Effector memory CD8-positive, alpha-beta T cell (primary cell): ENCODE measurements around the gene LRRC42.

ENCODE experiments used
- ATAC-seq: fragments of 150-1000 bp; cut with Tn5 transposase; replicated peaks from 2 replicates; pipeline ENCODE4 v1.10.0; 2021; ENCODE audit warnings: mild to moderate bottlenecking, moderate library complexity
- DNase-seq, 3 experiments: peaks; one replicate each; pipeline ENCODE4 v3.0.0; 2021
- H3K27ac Mint-ChIP-seq, 2 donors: one replicate each; pipeline ENCODE4 v1.8.0; 2022; ENCODE audit warnings: mild to moderate bottlenecking in 2 of 2, mixed read lengths in 2 of 2, moderate library complexity in 2 of 2
- H3K27me3 Mint-ChIP-seq, 2 donors: one replicate each; pipeline ENCODE4 v1.8.0; 2022; ENCODE audit warnings: mixed read lengths in 2 of 2
- H3K36me3 Mint-ChIP-seq: one replicate; pipeline ENCODE4 v1.8.0; 2022; ENCODE audit warnings: mild to moderate bottlenecking, moderate library complexity, mixed read lengths; ENCODE audit not compliant: insufficient read depth
- H3K4me1 Mint-ChIP-seq, 2 donors: one replicate each; pipeline ENCODE4 v1.8.0; 2022; ENCODE audit warnings: low read depth in 2 of 2, mixed read lengths in 2 of 2
- H3K4me3 Mint-ChIP-seq, 2 donors: one replicate each; pipeline ENCODE4 v1.8.0; 2022; ENCODE audit warnings: mild to moderate bottlenecking in 2 of 2, mixed read lengths in 2 of 2, moderate library complexity in 2 of 2
- H3K9me3 Mint-ChIP-seq, 2 donors: one replicate each; pipeline ENCODE4 v1.8.0; 2022; ENCODE audit warnings: mixed read lengths in 2 of 2

The LRRC42 gene

DNA sequence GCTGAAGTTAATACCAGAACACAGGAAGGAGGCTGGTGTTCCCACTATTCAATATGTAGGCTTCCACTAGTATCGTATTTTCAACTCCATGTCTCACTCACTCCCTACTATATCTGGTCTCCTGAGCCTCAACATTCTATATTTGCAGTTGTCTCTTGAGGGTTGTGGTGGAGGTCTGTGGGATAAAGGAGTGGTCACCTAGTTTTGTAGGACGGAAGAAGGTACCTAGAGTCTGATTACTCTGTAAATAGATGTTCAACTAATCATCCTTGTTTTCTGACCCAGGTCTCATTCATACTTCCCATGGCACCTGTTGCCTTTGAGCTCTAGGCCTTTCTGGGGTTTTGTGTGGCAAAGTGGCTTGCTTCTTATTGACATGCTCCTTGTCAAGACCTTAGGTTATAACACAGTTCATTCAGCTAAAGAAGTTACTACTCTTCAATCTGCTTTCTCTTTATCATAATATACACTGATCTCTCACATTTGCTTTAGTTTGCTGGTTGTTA is 18.7 kb upstream of the LRRC42 start:
- H3K9me3 Mint-ChIP-seq: no peaks in the 10 kb centered on the region

DNA sequence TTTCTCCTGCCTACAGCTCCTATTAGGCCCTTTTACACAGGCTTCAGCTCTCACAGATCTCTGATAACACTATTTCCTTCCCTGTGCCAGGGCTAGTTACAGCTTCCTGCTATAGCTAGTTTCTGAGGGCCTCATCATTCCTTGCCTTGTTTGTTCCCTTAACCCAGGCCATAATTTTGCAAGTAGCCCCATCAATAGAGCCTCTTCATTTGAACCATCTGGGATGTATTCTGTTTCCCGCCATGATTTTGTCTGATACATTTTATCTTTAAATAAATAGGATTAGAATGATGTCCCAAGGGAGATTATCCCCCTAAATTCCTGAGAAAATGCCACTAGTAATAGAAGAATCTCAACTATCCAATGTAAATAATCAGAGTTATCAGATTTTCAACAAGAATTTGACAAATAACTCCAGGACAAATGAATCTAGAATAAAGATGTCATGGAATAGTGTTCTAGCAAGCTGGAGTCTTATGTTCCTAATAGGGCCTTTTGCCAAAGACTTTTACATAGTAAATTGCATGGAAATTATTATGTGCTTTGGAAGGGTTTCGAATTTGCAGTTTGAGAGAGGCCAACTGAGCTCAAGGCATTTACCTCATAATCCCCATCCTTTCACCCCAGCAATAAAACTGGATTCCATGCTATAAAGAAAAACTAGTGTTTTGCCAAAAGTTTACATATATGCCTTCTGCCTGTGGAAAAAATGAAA is 16.7 kb upstream of the LRRC42 start:
- H3K4me3 Mint-ChIP-seq: no peak overlapping the region
- ATAC-seq: no peak
- no peaks in the 10 kb centered on the region for H3K9me3 Mint-ChIP-seq
- peaks cover 3 to 7% of the 10 kb centered on the region in 2 donors for H3K4me1 Mint-ChIP-seq
- peaks cover 38% of the 10 kb centered on the region for H3K36me3 Mint-ChIP-seq
- no peak for DNase-seq
- H3K27me3 Mint-ChIP-seq: no peaks in the 10 kb centered on the region
- peak overlapping the region; percentile 76 to 81 for H3K27ac Mint-ChIP-seq

More for the DNA sequence above, 18.7 kb upstream of the LRRC42 start:
- DNase-seq (no peak), ATAC-seq (no peak)
- H3K4me1 Mint-ChIP-seq: peaks cover 3 to 7% of the 10 kb centered on the region in 2 donors
- no peak overlapping the region for H3K4me3 Mint-ChIP-seq
- no peaks in the 10 kb centered on the region for H3K27me3 Mint-ChIP-seq
- H3K27ac Mint-ChIP-seq: peak overlapping the region in 1 of 2 donors; percentile 29
- peaks cover 53% of the 10 kb centered on the region for H3K36me3 Mint-ChIP-seq

DNA sequence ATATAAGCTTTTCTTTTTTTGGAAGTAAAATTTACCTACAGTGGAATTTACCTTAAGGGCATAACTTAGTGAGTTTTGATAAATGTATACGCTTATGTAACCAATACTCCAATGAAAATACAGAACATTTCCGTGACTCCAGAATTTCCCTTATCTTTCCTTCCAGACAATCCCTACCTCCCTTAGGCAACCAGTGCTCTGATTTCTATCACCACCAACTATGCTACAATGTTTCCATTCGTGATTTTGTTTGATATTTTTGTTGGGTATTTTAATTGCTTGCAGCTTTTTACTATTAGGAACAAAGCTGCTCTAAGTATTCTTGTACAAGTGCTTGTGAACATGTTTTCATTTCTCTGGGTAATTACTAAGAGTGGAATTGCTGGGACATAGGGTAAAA is 15.2 kb upstream of the LRRC42 start:
- no peak for DNase-seq
- no peaks in the 10 kb centered on the region for H3K27me3 Mint-ChIP-seq
- ATAC-seq: no peak
- peaks cover 29% of the 10 kb centered on the region for H3K36me3 Mint-ChIP-seq
- H3K9me3 Mint-ChIP-seq: no peaks in the 10 kb centered on the region
- H3K27ac Mint-ChIP-seq: no peak overlapping the region
- no peak overlapping the region for H3K4me3 Mint-ChIP-seq
- H3K4me1 Mint-ChIP-seq: peaks cover 3 to 7% of the 10 kb centered on the region in 2 donors

DNA sequence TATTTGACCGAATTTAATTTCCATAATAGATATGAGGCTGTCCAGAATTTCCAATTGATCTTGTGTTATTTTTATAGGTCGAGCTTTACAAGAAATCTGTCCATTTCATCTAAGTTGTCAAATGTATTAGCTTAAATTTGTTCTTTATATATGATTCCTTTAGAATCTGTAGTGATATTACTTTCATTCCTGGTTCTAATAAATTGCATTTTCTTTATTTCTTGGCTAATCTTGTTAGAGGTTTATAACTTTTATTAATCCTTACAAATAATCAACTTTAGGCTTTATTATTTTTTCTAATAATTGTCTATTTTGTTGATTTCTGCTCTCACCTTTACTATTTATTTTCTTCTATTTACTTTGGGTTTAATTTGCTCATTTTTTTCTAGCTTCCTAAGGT is 14.6 kb upstream of the LRRC42 start:
- Mint-ChIP-seq H3K4me3 (no peak overlapping the region), H3K4me1 (peaks cover 3 to 7% of the 10 kb centered on the region in 2 donors), H3K9me3 (no peaks in the 10 kb centered on the region), H3K36me3 (peaks cover 27% of the 10 kb centered on the region), H3K27me3 (no peaks in the 10 kb centered on the region), H3K27ac (no peak overlapping the region)
- DNase-seq: no peak
- ATAC-seq: no peak

DNA sequence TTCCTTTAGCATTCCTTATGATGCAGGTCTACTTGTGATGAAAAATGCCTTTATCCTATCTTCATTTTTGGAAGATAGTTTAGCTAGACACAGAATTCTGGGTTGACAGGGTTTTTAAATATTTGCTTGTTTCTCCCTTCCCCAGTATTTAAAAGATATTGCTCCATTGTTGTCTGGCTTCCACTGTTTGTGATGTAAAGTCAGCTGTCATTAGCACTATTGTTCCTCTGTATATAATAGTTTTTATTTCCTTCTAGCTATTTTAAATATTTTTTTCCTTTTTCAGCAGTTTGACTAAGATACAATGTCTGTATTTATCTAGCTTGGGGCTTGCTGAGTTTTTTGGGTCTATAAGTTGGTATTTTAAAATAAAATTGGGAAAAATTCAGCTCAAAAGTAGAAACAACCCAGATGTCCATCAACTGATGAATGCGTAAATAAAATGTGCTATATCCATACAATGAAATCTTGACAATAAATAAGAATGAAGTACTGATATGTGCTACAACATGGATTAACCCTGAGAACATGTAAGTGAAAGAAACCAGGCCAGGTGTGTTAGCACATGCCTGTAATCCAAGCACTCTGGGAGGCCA is 11.9 kb upstream of the LRRC42 start:
- ATAC-seq: no peak
- no peaks in the 10 kb centered on the region for H3K27me3 Mint-ChIP-seq
- peaks cover 32% of the 10 kb centered on the region for H3K36me3 Mint-ChIP-seq
- no peaks in the 10 kb centered on the region for H3K9me3 Mint-ChIP-seq
- H3K4me1 Mint-ChIP-seq: peaks cover 0 to 9% of the 10 kb centered on the region in 2 donors
- no peak overlapping the region for H3K27ac Mint-ChIP-seq
- no peak for DNase-seq
- H3K4me3 Mint-ChIP-seq: no peak overlapping the region

DNA sequence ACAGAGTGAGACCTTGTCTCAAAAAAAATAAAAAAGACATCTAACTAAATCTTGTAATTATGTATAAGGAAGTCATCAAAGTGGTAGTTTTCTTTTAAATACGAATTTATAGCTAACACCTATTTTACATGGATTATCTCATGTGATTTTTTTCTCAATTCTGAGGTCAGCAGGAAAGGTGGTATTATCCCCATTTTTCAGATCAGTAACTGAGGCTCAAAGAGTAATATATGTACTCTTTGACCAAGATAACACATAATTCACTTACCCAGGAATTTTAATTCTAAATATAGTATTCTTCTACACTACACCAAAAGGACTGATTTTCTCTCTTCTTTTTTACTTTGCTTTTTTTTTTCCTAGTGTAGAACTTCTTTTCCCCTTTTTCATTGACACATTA is 9.7 kb upstream of the LRRC42 start:
- DNase-seq (no peak), ATAC-seq (no peak)
- Mint-ChIP-seq H3K36me3 (peaks cover 30% of the 10 kb centered on the region), H3K4me3 (no peak overlapping the region), H3K27me3 (no peaks in the 10 kb centered on the region), H3K4me1 (peaks cover 2 to 18% of the 10 kb centered on the region in 2 donors), H3K27ac (peak overlapping the region in 1 of 2 donors; percentile 20), H3K9me3 (no peaks in the 10 kb centered on the region)

DNA sequence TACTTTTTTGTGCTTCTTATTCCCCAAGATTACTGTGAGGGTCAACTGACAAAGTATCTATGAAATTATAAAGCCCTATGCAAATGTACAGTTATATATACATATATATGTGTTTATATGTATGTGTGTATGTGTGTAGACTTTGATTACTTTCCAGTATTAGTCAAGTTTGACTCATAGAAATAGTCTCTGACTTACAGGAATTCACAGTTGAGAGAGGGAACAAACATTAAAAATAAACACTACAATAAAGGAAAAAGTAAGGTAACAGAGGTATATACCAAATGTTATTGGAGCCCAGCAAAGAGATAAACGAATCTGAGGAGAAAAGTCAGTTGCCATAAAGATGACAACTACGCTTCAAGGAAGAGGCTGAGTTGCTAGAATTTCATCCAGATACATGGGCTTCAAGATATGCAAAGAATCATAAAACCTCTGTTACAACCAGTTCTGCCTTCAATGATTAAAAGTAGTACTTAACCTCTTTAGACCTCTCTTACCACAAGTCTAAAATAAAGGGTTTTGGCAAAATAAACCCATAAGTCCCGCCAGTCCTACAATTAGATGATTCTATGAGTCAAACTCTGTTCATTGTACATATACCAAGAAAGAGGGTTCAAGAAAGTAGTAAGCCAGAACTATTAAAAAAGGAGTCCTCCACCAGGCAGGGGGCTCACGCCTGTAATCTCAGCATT is 7.9 kb upstream of the LRRC42 start:
- DNase-seq (no peak), ATAC-seq (no peak)
- Mint-ChIP-seq H3K9me3 (no peaks in the 10 kb centered on the region), H3K4me3 (no peak overlapping the region), H3K4me1 (peaks cover 9 to 28% of the 10 kb centered on the region in 2 donors), H3K36me3 (peaks cover 30% of the 10 kb centered on the region), H3K27ac (no peak overlapping the region), H3K27me3 (no peaks in the 10 kb centered on the region)

DNA sequence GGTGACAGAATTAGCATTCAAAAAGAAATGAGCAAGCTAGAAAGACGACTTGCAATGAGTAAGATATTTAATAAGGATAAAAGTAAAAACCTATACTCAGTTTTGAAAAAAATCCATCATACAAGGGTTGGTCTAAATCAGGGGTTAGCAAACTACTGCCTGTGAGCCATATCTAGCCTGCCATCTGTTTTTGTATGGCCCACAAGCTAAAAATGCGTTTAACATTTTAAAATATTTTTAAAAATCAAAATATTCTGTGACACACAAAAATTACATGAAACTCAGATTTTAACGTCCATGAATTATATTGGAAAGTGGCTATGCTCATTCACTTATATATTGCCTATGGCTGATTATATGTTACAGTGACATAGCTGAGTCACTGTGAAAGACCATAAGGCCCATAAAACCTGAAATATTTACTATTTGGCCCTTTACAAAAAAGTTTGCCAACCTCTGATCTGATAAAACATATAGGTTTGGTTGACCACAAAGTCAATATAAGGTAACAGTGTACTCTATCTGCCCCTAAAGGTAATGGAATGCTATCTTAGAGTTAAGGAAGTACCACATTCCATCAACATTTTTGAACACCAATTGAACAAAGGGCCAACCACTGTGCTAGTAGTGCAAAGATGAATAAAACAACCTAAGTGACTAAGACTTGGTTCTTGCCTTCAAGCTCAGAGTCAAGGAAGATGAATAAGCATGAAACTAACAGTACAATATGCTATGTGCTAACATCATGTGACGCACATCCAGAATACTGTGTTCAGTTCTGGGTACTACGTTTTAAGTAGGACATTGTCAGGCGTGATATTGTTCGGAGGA is 3.8 kb upstream of the LRRC42 start:
- DNase-seq: no peak
- H3K27ac Mint-ChIP-seq: no peak overlapping the region
- H3K9me3 Mint-ChIP-seq: no peaks in the 10 kb centered on the region

DNA sequence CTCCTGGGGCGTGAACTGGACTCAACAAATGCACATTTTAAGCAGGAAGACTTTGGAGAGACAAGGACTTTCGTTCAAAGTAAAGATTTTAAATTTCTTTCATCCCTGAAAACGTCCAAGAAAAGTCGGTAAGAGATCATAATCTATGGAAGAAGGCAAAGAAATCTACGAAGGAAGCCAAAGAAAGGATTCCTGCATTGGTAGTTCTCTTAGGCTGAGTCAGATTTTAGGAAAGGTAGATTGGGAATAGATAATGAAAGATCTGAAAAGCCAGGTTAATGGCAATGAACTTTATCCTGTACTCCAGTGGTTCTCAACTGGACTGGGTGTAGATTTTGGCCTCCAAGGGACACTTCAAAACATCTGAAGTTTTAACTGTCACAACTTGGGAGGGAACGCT is 3.1 kb upstream of the LRRC42 start:
- no peak overlapping the region for H3K27ac Mint-ChIP-seq
- H3K4me3 Mint-ChIP-seq: peak overlapping the region in 1 of 2 donors; percentile 98
- ATAC-seq: no peak
- H3K4me1 Mint-ChIP-seq: peaks cover 32 to 50% of the 10 kb centered on the region in 2 donors
- no peaks in the 10 kb centered on the region for H3K9me3 Mint-ChIP-seq
- no peak for DNase-seq
- peaks cover 23% of the 10 kb centered on the region for H3K36me3 Mint-ChIP-seq
- no peaks in the 10 kb centered on the region for H3K27me3 Mint-ChIP-seq

More for the DNA sequence above, 3.8 kb upstream of the LRRC42 start:
- Mint-ChIP-seq H3K4me1 (peaks cover 30 to 54% of the 10 kb centered on the region in 2 donors), H3K27me3 (no peaks in the 10 kb centered on the region), H3K4me3 (peak overlapping the region in 1 of 2 donors; percentile 98), H3K36me3 (peaks cover 30% of the 10 kb centered on the region)
- no peak for ATAC-seq

DNA sequence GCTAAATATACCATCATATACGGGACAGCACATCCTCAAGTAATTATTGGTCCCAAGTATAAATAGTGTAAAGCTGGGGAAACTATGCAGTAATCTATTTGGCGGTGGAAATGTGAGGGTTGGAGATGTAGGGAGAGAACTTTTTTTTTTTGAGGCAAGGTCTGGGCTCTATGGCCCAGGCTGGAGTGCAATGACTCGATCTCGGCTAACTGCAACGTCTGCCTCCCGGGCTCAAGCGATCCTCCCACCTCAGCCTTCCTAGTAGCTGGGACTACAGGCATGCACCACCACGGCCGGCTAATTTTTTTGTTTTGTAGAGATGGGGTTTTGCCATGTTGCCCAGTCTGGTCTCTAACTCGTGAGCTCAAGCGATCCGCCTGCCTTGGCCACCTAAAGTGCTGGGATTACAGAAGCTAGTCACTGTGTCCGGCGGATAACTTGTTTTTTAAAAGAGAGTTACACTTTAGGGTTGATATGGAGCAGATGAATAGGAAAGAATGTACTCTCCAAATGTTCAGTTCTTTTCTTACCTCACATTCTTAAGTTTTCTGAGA is 2.6 kb upstream of the LRRC42 start:
- H3K27ac Mint-ChIP-seq: peak overlapping the region; percentile 71 to 96
- ATAC-seq (no peak), DNase-seq (no peak)
- peaks cover 18% of the 10 kb centered on the region for H3K36me3 Mint-ChIP-seq
- H3K4me3 Mint-ChIP-seq: peak overlapping the region; percentile 93 to 98
- no peaks in the 10 kb centered on the region for H3K9me3 Mint-ChIP-seq
- H3K27me3 Mint-ChIP-seq: no peaks in the 10 kb centered on the region
- H3K4me1 Mint-ChIP-seq: peaks cover 32 to 47% of the 10 kb centered on the region in 2 donors

DNA sequence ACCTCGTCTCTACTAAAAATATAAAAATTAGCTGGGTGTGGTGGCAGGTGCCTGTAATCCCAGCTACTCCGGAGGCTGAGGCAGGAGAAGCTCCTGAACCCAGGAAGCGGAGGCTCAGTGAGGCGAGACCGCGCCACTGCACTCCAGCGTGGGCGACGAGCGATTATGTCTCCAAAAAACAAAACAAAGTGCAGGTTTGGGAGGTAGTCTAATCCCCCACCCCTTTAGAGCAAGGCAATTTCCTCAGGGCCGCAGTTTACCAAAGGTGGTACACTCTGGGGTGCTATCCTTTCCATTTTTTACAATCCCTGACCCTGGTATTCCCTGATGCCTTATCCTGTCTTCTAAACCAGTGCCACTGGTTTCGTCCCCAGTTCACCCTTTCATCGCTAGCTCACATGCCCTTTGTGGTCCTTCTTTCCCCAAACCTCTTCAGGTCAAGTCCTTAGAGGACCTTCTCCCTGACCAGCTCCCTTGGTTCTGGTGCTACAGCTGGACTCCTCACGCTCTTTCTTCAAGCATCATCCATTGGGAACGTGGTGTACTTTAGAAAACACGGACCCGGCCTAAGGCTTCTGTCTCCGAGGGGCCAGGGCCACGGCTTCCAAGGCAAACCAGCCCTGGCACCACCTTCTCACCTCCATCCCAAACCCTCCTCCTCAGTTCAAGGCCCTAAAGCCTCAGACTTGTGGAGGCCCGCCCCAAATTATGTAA is 1.5 kb upstream of the LRRC42 start:
- Mint-ChIP-seq H3K4me1 (peaks cover 32 to 42% of the 10 kb centered on the region in 2 donors), H3K27me3 (no peaks in the 10 kb centered on the region), H3K4me3 (peak overlapping the region; percentile 93 to 98), H3K9me3 (no peaks in the 10 kb centered on the region), H3K36me3 (peaks cover 11% of the 10 kb centered on the region), H3K27ac (peak overlapping the region; percentile 96 to 97)
- DNase-seq (no peak), ATAC-seq (no peak)

DNA sequence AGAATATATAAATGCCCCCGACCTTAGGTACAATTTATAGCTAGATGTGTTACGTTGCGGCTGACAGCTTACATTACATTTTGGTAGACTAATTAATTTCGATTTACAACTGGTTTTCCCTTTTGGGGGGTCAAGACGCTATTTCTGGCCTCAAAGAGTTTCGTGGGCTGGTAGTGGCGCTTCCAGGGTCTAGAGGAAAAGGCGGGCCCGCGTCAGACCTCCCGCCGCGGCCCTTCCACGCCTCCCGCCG is 1.0 kb upstream of the LRRC42 start:
- Mint-ChIP-seq H3K4me1 (peaks cover 31 to 39% of the 10 kb centered on the region in 2 donors), H3K27ac (peak overlapping the region; percentile 96 to 97), H3K36me3 (peaks cover 11% of the 10 kb centered on the region), H3K9me3 (no peaks in the 10 kb centered on the region), H3K27me3 (no peaks in the 10 kb centered on the region), H3K4me3 (peak overlapping the region; percentile 93 to 98)
- ATAC-seq (no peak), DNase-seq (no peak)
